Measurements from ENCODE around the gene ACTR2. TPM values are rescaled to one million over a fixed set of nuclear protein-coding genes. Genes with fewer than 3 reads are reported as not detected.

Gene ACTR2
- total RNA-seq, 4 donors from 2014 or later: 56.9 to 123 (median 81.8) TPM

GRCh38 chr2:65311596-65311995 is 84.0 kb downstream of the ACTR2 start:
- Histone ChIP-seq H3K4me3 (no peak overlapping the region), H3K4me1 (peaks cover 0 to 6% (median 2%) of the 10 kb centered on the region in 4 donors), H3K27me3 (no peaks in the 10 kb centered on the region), H3K9me3 (no peaks in the 10 kb centered on the region), H3K27ac (peak overlapping the region in 1 of 4 donors; percentile 42), H3K36me3 (peaks cover 0 to 9% (median 4%) of the 10 kb centered on the region in 4 donors)
- DNase-seq: no peak
- no peak for TF ChIP-seq POLR2A (IDR thresholded peaks at IDR 0.05)
- no peak for TF ChIP-seq CTCF (IDR thresholded peaks at IDR 0.05)
- TF ChIP-seq EP300 (IDR thresholded peaks at IDR 0.05; ENCODE audit: low read depth): no peak
- TF ChIP-seq POLR2AphosphoS5 (IDR thresholded peaks at IDR 0.05): no peak
- WGBS, 2 donors (ENCODE audit: low coverage in 1 of 2): 95% methylated on average over 7 of the region's 7 CpGs
- intact Hi-C loops (cut with DNase I; ENCODE audit: low total_unique reads): no loop called here
- in situ Hi-C loops (cut with MboI; ENCODE audit: low pct_ligation_motif_present in 1 of 4, low pct_unique_long_range_greater_than_20kb in 1 of 4, low sequenced_read_pairs in 3 of 4): no loop called here

GRCh38 chr2:65313126-65313953 is 85.7 kb downstream of the ACTR2 start:
- Histone ChIP-seq H3K27me3 (no peaks in the 10 kb centered on the region), H3K27ac (no peak overlapping the region), H3K4me1 (peaks cover 0 to 6% (median 2%) of the 10 kb centered on the region in 4 donors), H3K9me3 (no peaks in the 10 kb centered on the region), H3K36me3 (peaks cover 0 to 9% (median 4%) of the 10 kb centered on the region in 4 donors), H3K4me3 (no peak overlapping the region)
- 93 to 100% methylated on average over 1 to 52 of the region's 52 CpGs for WGBS, 2 donors (ENCODE audit: low coverage in 1 of 2)
- DNase-seq: no peak
- intact Hi-C loops (cut with DNase I; ENCODE audit: low total_unique reads) (no loop called here), in situ Hi-C loops (cut with MboI; ENCODE audit: low pct_ligation_motif_present in 1 of 4, low pct_unique_long_range_greater_than_20kb in 1 of 4, low sequenced_read_pairs in 3 of 4) (no loop called here)
- TF ChIP-seq POLR2AphosphoS5 (IDR thresholded peaks at IDR 0.05) (no peak), CTCF (IDR thresholded peaks at IDR 0.05) (no peak), EP300 (IDR thresholded peaks at IDR 0.05; ENCODE audit: low read depth) (no peak), POLR2A (IDR thresholded peaks at IDR 0.05) (no peak)

- Histone ChIP-seq H3K27me3 (no peaks in the 10 kb centered on the region), H3K4me3 (no peak overlapping the region), H3K27ac (no peak overlapping the region), H3K9me3 (no peaks in the 10 kb centered on the region), H3K4me1 (peaks cover 0 to 6% (median 2%) of the 10 kb centered on the region in 4 donors), H3K36me3 (peaks cover 0 to 9% (median 4%) of the 10 kb centered on the region in 4 donors)
- WGBS, 2 donors (ENCODE audit: low coverage in 1 of 2): 98% methylated on average over 24 of the region's 24 CpGs; no CpG with 5 or more reads in 1 of the 2 donors
- intact Hi-C loops (cut with DNase I; ENCODE audit: low total_unique reads) (no loop called here), in situ Hi-C loops (cut with MboI; ENCODE audit: low pct_ligation_motif_present in 1 of 4, low pct_unique_long_range_greater_than_20kb in 1 of 4, low sequenced_read_pairs in 3 of 4) (no loop called here)
- no peak for DNase-seq
- no peak for TF ChIP-seq EP300 (IDR thresholded peaks at IDR 0.05; ENCODE audit: low read depth)
- TF ChIP-seq POLR2A (IDR thresholded peaks at IDR 0.05): no peak
- TF ChIP-seq CTCF (IDR thresholded peaks at IDR 0.05): no peak
- no peak for TF ChIP-seq POLR2AphosphoS5 (IDR thresholded peaks at IDR 0.05)
Measured at GRCh38 chr2:65313954-65314256, 86.3 kb downstream of the ACTR2 start.

GRCh38 chr2:65314801-65315441 is 87.3 kb downstream of the ACTR2 start:
- Histone ChIP-seq H3K9me3 (no peaks in the 10 kb centered on the region), H3K27ac (no peak overlapping the region), H3K4me1 (peaks cover 0 to 7% (median 2%) of the 10 kb centered on the region in 4 donors), H3K4me3 (no peak overlapping the region), H3K36me3 (peaks cover 0 to 9% (median 4%) of the 10 kb centered on the region in 4 donors), H3K27me3 (no peaks in the 10 kb centered on the region)
- in situ Hi-C loops (cut with MboI; ENCODE audit: low pct_ligation_motif_present in 1 of 4, low pct_unique_long_range_greater_than_20kb in 1 of 4, low sequenced_read_pairs in 3 of 4) (no loop called here), intact Hi-C loops (cut with DNase I; ENCODE audit: low total_unique reads) (no loop called here)
- no peak for DNase-seq
- TF ChIP-seq CTCF (IDR thresholded peaks at IDR 0.05) (no peak), POLR2A (IDR thresholded peaks at IDR 0.05) (no peak), POLR2AphosphoS5 (IDR thresholded peaks at IDR 0.05) (no peak), EP300 (IDR thresholded peaks at IDR 0.05; ENCODE audit: low read depth) (no peak)
- WGBS, 2 donors (ENCODE audit: low coverage in 1 of 2): 83 to 96% methylated on average over 4 to 8 of the region's 8 CpGs
